Measurements from ENCODE around the gene KMT5C.

KMT5C gene

DNA sequence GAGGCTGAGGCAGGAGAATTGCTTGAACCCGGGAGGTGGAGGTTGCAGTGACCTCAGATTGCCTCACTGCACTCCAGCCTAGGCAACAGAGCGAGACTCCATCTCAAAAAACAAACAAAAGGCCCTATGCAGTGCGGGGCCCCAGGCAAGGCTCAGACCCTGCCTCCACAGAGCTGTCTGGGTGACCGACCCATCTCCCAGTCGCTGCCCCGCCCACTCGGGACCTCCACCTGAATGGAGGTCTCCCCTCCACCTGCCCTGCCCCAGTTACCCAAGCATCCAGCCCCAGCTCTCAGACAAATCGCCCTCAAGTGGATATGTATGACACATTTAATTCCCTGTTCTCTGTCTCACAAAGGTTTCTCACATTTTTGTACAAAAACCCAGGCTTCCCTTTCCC is 25.6 kb downstream of the KMT5C start:
- H3K36me3 ChIP-seq (ENCODE audit: control insufficient read depth in 1 of 2, insufficient read depth in 2 of 2, low read length in 2 of 2) = no peaks in the 10 kb centered on the region
- H3K9ac ChIP-seq (ENCODE audit: low read depth in 1 of 2, low read length in 2 of 2) = no peak overlapping the region
- no peaks in the 10 kb centered on the region for H3K4me1 ChIP-seq (ENCODE audit: control insufficient read depth in 1 of 2, insufficient read depth in 2 of 2, low read length in 2 of 2)
- H3K4me3 ChIP-seq (ENCODE audit: low read depth in 1 of 2, low read length in 2 of 2) = no peak overlapping the region
- H3K27me3 ChIP-seq (ENCODE audit: control insufficient read depth in 1 of 2, insufficient read depth in 2 of 2, low read length in 2 of 2) = peaks cover 18 to 20% of the 10 kb centered on the region in 2 donors
- H3K27ac ChIP-seq (ENCODE audit: low read depth, low read length) = no peak overlapping the region
- no peaks in the 10 kb centered on the region for H3K9me3 ChIP-seq (ENCODE audit: control insufficient read depth in 1 of 2, low read length in 2 of 2)

GRCh38 chr19:55365964-55366363 is 26.3 kb downstream of the KMT5C start:
- Histone ChIP-seq H3K27me3 (ENCODE audit: control insufficient read depth in 1 of 2, insufficient read depth in 2 of 2, low read length in 2 of 2) (peaks cover 24% of the 10 kb centered on the region in 2 donors), H3K9me3 (ENCODE audit: control insufficient read depth in 1 of 2, low read length in 2 of 2) (no peaks in the 10 kb centered on the region), H3K4me3 (ENCODE audit: low read depth in 1 of 2, low read length in 2 of 2) (no peak overlapping the region), H3K27ac (ENCODE audit: low read depth, low read length) (no peak overlapping the region), H3K36me3 (ENCODE audit: control insufficient read depth in 1 of 2, insufficient read depth in 2 of 2, low read length in 2 of 2) (no peaks in the 10 kb centered on the region), H3K4me1 (ENCODE audit: control insufficient read depth in 1 of 2, insufficient read depth in 2 of 2, low read length in 2 of 2) (no peaks in the 10 kb centered on the region), H3K9ac (ENCODE audit: low read depth in 1 of 2, low read length in 2 of 2) (no peak overlapping the region)

DNA sequence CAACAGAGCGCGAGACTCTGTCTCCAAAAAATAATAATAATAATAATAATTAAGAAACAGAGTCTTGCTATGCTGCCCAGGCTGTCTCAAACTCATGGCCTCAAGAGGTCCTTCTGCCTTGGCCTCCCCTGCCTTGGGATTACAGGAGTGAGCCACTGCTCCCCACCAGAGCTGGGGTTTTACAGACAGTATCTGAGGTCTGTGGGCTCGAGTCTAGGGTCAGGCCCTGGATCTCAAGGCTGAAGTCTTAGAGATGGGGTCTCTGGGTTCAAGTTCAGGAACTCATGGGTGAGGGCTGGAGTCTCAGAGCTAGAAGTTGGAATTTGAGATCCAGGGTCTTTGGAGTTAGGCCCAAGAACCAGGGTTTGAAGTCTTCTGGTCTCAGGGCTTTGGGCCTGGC is 27.1 kb downstream of the KMT5C start:
- no peaks in the 10 kb centered on the region for H3K4me1 ChIP-seq (ENCODE audit: control insufficient read depth in 1 of 2, insufficient read depth in 2 of 2, low read length in 2 of 2)
- no peaks in the 10 kb centered on the region for H3K9me3 ChIP-seq (ENCODE audit: control insufficient read depth in 1 of 2, low read length in 2 of 2)
- H3K27ac ChIP-seq (ENCODE audit: low read depth, low read length) = no peak overlapping the region
- peaks cover 27 to 29% of the 10 kb centered on the region in 2 donors for H3K27me3 ChIP-seq (ENCODE audit: control insufficient read depth in 1 of 2, insufficient read depth in 2 of 2, low read length in 2 of 2)
- no peak overlapping the region for H3K9ac ChIP-seq (ENCODE audit: low read depth in 1 of 2, low read length in 2 of 2)
- no peaks in the 10 kb centered on the region for H3K36me3 ChIP-seq (ENCODE audit: control insufficient read depth in 1 of 2, insufficient read depth in 2 of 2, low read length in 2 of 2)
- H3K4me3 ChIP-seq (ENCODE audit: low read depth in 1 of 2, low read length in 2 of 2) = no peak overlapping the region

DNA sequence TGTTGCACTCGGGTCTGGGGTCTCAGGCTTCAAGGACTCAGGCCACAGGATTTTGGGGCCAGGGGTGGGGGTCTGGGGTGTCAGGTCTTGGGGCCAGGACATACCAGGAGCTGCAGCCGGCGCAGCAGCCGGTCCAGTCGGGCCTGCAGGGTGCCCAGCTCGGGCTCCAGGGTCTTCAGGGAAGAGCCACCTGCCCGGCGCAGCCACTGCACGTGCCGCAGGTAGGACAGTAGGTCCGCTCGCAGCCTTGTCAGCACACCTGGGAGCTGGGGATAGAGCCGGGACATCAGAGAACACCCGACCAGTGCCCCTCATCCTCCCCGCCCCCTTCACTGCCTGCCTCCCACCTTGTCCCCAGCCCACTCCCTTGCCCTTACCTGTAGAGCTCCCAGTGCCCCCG is 28.4 kb downstream of the KMT5C start:
- no peaks in the 10 kb centered on the region for H3K9me3 ChIP-seq (ENCODE audit: control insufficient read depth in 1 of 2, low read length in 2 of 2)
- no peak overlapping the region for H3K27ac ChIP-seq (ENCODE audit: low read depth, low read length)
- peaks cover 36 to 40% of the 10 kb centered on the region in 2 donors for H3K27me3 ChIP-seq (ENCODE audit: control insufficient read depth in 1 of 2, insufficient read depth in 2 of 2, low read length in 2 of 2)
- no peaks in the 10 kb centered on the region for H3K4me1 ChIP-seq (ENCODE audit: control insufficient read depth in 1 of 2, insufficient read depth in 2 of 2, low read length in 2 of 2)
- no peak overlapping the region for H3K9ac ChIP-seq (ENCODE audit: low read depth in 1 of 2, low read length in 2 of 2)
- H3K4me3 ChIP-seq (ENCODE audit: low read depth in 1 of 2, low read length in 2 of 2) = no peak overlapping the region
- no peaks in the 10 kb centered on the region for H3K36me3 ChIP-seq (ENCODE audit: control insufficient read depth in 1 of 2, insufficient read depth in 2 of 2, low read length in 2 of 2)

DNA sequence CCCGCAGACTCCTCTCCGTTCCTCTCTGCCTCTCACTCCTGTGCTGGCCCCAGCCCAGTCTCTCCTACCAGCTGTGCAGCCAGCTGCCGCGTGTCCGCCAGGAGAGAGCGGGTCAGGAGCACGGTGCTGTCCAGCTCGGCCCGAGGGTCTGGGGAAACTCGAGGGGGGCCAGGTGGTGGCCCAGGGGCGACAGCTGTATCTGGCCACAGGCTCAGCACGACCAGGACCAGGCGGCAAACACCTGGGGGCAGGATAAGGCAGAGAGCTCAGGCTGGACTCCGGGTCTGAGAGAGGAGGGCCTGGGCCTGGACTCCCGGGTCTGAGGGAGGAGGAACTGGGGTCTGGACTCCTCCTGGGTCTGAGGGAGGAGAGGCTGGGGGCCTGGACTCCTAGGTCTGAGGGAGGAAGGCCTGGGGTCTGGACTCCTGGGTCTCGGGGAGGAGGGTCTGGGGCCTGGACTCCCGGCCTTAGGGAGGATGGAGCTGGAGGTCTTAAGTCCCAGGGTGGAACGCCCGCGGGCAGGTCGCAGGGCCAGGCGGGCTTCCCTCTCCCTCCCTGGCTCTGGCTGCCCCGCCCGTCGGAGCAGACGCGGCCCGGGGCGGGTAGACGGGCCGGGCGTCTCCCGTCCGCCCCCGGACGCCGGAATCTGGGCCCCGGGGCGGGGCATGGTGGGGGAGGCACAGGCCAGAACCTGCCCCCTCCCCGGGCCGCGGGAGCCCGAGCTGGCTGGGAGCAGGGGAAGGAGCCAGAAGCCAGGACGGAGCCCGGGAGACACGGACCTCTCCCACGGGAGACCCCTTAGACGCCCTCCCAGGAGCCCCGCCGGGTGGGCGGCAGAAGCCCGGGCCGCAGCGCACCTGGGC is 29.3 kb downstream of the KMT5C start:
- Histone ChIP-seq H3K36me3 (ENCODE audit: control insufficient read depth in 1 of 2, insufficient read depth in 2 of 2, low read length in 2 of 2) (no peaks in the 10 kb centered on the region), H3K27me3 (ENCODE audit: control insufficient read depth in 1 of 2, insufficient read depth in 2 of 2, low read length in 2 of 2) (peaks cover 41 to 45% of the 10 kb centered on the region in 2 donors), H3K9me3 (ENCODE audit: control insufficient read depth in 1 of 2, low read length in 2 of 2) (no peaks in the 10 kb centered on the region), H3K4me1 (ENCODE audit: control insufficient read depth in 1 of 2, insufficient read depth in 2 of 2, low read length in 2 of 2) (no peaks in the 10 kb centered on the region), H3K4me3 (ENCODE audit: low read depth in 1 of 2, low read length in 2 of 2) (no peak overlapping the region), H3K27ac (ENCODE audit: low read depth, low read length) (no peak overlapping the region), H3K9ac (ENCODE audit: low read depth in 1 of 2, low read length in 2 of 2) (no peak overlapping the region)

GRCh38 chr19:55369653-55370304 is 30.1 kb downstream of the KMT5C start:
- H3K9ac ChIP-seq (ENCODE audit: low read depth in 1 of 2, low read length in 2 of 2) = no peak overlapping the region
- H3K27ac ChIP-seq (ENCODE audit: low read depth, low read length) = no peak overlapping the region
- H3K4me3 ChIP-seq (ENCODE audit: low read depth in 1 of 2, low read length in 2 of 2) = peak overlapping the region in 1 of 2 donors; percentile 21
- no peaks in the 10 kb centered on the region for H3K9me3 ChIP-seq (ENCODE audit: control insufficient read depth in 1 of 2, low read length in 2 of 2)
- no peaks in the 10 kb centered on the region for H3K4me1 ChIP-seq (ENCODE audit: control insufficient read depth in 1 of 2, insufficient read depth in 2 of 2, low read length in 2 of 2)
- peaks cover 47 to 49% of the 10 kb centered on the region in 2 donors for H3K27me3 ChIP-seq (ENCODE audit: control insufficient read depth in 1 of 2, insufficient read depth in 2 of 2, low read length in 2 of 2)
- no peaks in the 10 kb centered on the region for H3K36me3 ChIP-seq (ENCODE audit: control insufficient read depth in 1 of 2, insufficient read depth in 2 of 2, low read length in 2 of 2)

GRCh38 chr19:55370305-55370988 is 30.8 kb downstream of the KMT5C start, which contains the start of gene IL11:
TSS of gene IL11 (minus strand) at chr19:55370463. CDS start at chr19:55370310, 153 bp downstream.
- peak within 1 kb of the TSS in 1 of 2 donors; percentile 21 for H3K4me3 ChIP-seq (ENCODE audit: low read depth in 1 of 2, low read length in 2 of 2)
- H3K9me3 ChIP-seq (ENCODE audit: control insufficient read depth in 1 of 2, low read length in 2 of 2) = no peaks in the 10 kb centered on the region
- H3K27me3 ChIP-seq (ENCODE audit: control insufficient read depth in 1 of 2, insufficient read depth in 2 of 2, low read length in 2 of 2) = peaks cover 47 to 49% of the 10 kb centered on the region in 2 donors
- no peaks in the 10 kb centered on the region for H3K4me1 ChIP-seq (ENCODE audit: control insufficient read depth in 1 of 2, insufficient read depth in 2 of 2, low read length in 2 of 2)
- no peaks in the 10 kb centered on the region for H3K36me3 ChIP-seq (ENCODE audit: control insufficient read depth in 1 of 2, insufficient read depth in 2 of 2, low read length in 2 of 2)
- H3K27ac ChIP-seq (ENCODE audit: low read depth, low read length) = no peak within 1 kb of the TSS
- H3K9ac ChIP-seq (ENCODE audit: low read depth in 1 of 2, low read length in 2 of 2) = no peak within 1 kb of the TSS

DNA sequence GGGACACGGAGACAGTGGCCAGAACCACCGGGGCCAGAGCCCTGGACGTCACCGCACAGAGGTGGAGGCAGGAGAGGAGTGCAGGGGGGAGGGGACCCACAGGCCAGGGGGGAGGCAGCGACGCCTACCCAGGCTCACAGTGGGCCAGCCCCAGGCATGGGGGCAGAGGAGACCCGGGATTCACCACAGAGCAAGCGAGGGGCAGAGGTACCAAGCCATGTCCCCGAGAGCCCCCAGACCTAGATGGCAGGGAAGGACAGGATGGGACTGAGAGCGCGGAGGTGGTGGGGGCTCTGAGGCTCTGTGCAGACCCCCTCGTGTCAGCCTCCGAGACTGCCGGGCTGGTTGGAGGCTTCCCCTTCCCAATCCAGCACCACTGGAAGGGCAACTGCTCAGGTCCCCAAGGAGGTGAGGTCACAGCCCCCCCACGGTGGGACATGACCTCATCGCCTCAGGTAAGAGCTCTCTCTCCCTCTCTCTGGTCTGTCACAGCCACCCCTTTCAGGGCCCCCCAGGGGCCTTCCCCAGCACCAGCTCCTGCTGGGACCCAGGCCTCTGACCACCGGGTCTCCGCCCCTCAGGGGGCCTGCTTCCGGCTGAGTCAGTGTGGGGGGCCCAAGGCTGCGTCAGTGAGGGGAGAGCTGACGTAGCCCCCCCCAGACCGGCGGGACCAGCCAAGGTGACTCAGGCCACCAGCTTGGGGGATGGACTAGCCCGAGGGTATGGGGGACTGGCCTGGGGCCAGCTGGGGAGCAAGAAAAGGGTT is 32.8 kb downstream of the KMT5C start:
- no peak overlapping the region for H3K4me3 ChIP-seq (ENCODE audit: low read depth in 1 of 2, low read length in 2 of 2)
- H3K9me3 ChIP-seq (ENCODE audit: control insufficient read depth in 1 of 2, low read length in 2 of 2) = no peaks in the 10 kb centered on the region
- peaks cover 47 to 53% of the 10 kb centered on the region in 2 donors for H3K27me3 ChIP-seq (ENCODE audit: control insufficient read depth in 1 of 2, insufficient read depth in 2 of 2, low read length in 2 of 2)
- no peak overlapping the region for H3K9ac ChIP-seq (ENCODE audit: low read depth in 1 of 2, low read length in 2 of 2)
- H3K27ac ChIP-seq (ENCODE audit: low read depth, low read length) = no peak overlapping the region
- H3K36me3 ChIP-seq (ENCODE audit: control insufficient read depth in 1 of 2, insufficient read depth in 2 of 2, low read length in 2 of 2) = no peaks in the 10 kb centered on the region
- peaks cover 0 to 6% of the 10 kb centered on the region in 2 donors for H3K4me1 ChIP-seq (ENCODE audit: control insufficient read depth in 1 of 2, insufficient read depth in 2 of 2, low read length in 2 of 2)

DNA sequence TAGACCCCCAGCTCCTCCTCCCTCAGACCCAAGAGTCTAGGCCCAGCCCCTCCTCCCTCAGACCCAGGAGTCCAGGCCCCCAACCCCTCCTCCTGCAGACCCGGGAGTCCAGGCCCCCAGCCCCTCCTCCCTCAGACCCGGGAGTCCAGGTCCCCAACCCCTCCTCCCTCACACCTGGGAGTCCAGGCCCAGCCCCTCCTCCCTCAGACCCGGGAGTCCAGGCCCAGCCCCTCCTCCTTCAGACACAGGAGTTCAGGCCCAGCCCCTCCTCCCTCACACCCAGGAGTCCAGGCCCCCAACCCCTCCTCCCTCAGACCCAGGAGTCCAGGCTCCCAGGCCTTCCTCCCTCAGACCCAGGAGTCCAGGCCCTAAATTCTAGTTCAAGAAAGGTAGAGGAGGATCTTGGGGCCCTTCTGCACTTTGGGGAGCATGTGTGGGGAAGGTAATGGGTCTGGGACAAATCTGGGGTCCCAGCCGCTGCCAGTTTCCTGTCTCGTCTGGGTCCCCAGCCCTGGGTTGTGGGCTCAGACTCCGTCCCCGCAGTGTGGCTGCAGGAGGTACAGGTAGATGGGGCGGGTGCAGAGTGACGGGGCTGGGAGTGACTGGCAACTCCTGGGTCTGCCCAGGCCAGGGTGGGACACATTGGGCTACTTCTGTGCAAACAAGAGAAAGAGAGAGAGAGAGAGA is 33.8 kb downstream of the KMT5C start:
- Histone ChIP-seq H3K27ac (ENCODE audit: low read depth, low read length) (no peak overlapping the region), H3K4me3 (ENCODE audit: low read depth in 1 of 2, low read length in 2 of 2) (no peak overlapping the region), H3K9me3 (ENCODE audit: control insufficient read depth in 1 of 2, low read length in 2 of 2) (no peaks in the 10 kb centered on the region), H3K36me3 (ENCODE audit: control insufficient read depth in 1 of 2, insufficient read depth in 2 of 2, low read length in 2 of 2) (no peaks in the 10 kb centered on the region), H3K4me1 (ENCODE audit: control insufficient read depth in 1 of 2, insufficient read depth in 2 of 2, low read length in 2 of 2) (peaks cover 0 to 6% of the 10 kb centered on the region in 2 donors), H3K27me3 (ENCODE audit: control insufficient read depth in 1 of 2, insufficient read depth in 2 of 2, low read length in 2 of 2) (peaks cover 44 to 46% of the 10 kb centered on the region in 2 donors), H3K9ac (ENCODE audit: low read depth in 1 of 2, low read length in 2 of 2) (no peak overlapping the region)

Data from duodenal mucosa (tissue), 2 donors.